Activated T-cell treated with anti-CD3 and anti-CD28 coated beads for 4 hours (primary cell): ENCODE measurements around the gene TMEM273.

Experiments
- DNase-seq: peaks from one replicate; pipeline ENCODE4 v3.0.0-alpha.2; 2020

Gene TMEM273

GRCh38 chr10:49139028-49139845, 49.0 kb downstream of the TMEM273 start:
- DNase-seq, result no peak

- DNase-seq, result no peak
These were observed 49.8 kb downstream of the TMEM273 start for GRCh38 chr10:49138361-49138891.

GRCh38 chr10:49136525-49136924, 51.7 kb downstream of the TMEM273 start:
- DNase-seq, result no peak

- no peak for DNase-seq
These were observed 52.4 kb downstream of the TMEM273 start for GRCh38 chr10:49135575-49136313.

GRCh38 chr10:49134327-49134726, 53.9 kb downstream of the TMEM273 start:
- no peak for DNase-seq

- no peak for DNase-seq
These were observed 54.4 kb downstream of the TMEM273 start, which contains the start of gene FAM170B for GRCh38 chr10:49133706-49134248. Gene FAM170B, minus strand, starts transcription at chr10:49134021. Its CDS starts 103 bp downstream, at chr10:49133918.

GRCh38 chr10:49132362-49132737, 55.8 kb downstream of the TMEM273 start:
- DNase-seq, result no peak

GRCh38 chr10:49131507-49132361, 56.5 kb downstream of the TMEM273 start:
- no peak for DNase-seq

- no peak for DNase-seq
These were observed 58.8 kb downstream of the TMEM273 start for GRCh38 chr10:49129376-49129775.

- DNase-seq, result no peak
These were observed 59.3 kb downstream of the TMEM273 start for GRCh38 chr10:49128854-49129253.

GRCh38 chr10:49123981-49124950, 63.9 kb downstream of the TMEM273 start:
- DNase-seq, result no peak

- DNase-seq, result no peak
These were observed 67.3 kb downstream of the TMEM273 start for GRCh38 chr10:49120911-49121310.

GRCh38 chr10:49119746-49120145, 68.4 kb downstream of the TMEM273 start:
- no peak for DNase-seq

- DNase-seq, result no peak
These were observed 69.6 kb downstream of the TMEM273 start for GRCh38 chr10:49118430-49119074.

GRCh38 chr10:49117376-49118070, 70.7 kb downstream of the TMEM273 start:
- DNase-seq, result no peak

- no peak for DNase-seq
These were observed 71.4 kb downstream of the TMEM273 start for GRCh38 chr10:49116509-49117375.

- no peak for DNase-seq
These were observed 72.2 kb downstream of the TMEM273 start for GRCh38 chr10:49115796-49116508.

GRCh38 chr10:49115015-49115795, 73.0 kb downstream of the TMEM273 start, which contains the start of gene VSTM4:
Gene VSTM4, minus strand, starts transcription at chr10:49115522. Its CDS starts 37 bp downstream, at chr10:49115485.
- no peak for DNase-seq
